IPS-NIHi7 (cell line): ENCODE results near the gene ASCC1.
"Not testable (repeated sequence)": the region's sequence is repeated elsewhere in the genome, so short reads cannot be mapped to it uniquely, and the experiment has no call there.

Experiments used
- DNase-seq: peaks from one replicate; pipeline ENCODE4 v3.0.0; 2012; ENCODE audit warnings: mixed read lengths; ENCODE audit errors: extremely low spot score

The ASCC1 gene

DNA sequence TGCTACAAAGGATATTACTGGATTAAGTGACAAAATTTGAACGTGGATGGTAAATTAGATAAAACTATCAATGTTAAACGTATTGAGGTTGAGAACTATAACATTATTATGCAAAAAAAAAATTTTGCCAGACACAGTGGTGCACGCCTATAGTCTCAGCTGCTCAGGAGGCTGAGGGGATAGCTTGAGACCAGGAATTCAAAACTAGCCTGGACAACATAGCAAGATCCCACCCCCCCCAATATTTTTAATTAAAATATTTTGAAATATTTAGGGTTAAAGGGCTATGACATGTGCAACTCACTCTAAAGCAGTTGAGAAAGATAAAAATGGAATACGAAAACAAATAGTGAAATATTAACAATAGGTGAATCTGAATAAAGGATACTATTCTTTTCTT, 45.3 kb downstream of the ASCC1 start:
- DNase-seq: no peak

- no peak for DNase-seq
Observed at GRCh38 chr10:72170263-72170662, 45.8 kb downstream of the ASCC1 start.

DNA sequence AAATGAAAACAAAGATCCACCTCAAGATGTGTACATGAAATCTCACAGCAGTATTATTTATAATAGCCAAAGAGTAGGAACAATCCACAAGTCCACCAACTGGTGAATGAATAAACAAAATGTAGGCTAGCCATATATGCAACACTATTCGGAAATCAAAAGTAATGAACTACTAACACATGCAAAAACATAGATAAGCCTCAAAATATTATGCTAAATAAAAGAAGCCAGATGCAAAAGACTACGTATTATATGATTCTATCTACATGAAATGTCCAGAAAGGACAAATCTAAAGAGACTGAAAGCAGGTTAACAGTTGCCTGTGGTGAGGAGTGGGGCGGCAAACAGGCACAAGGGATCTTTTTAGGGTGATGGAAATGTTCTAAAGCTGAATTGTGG, 49.0 kb downstream of the ASCC1 start:
- no peak for DNase-seq

DNA sequence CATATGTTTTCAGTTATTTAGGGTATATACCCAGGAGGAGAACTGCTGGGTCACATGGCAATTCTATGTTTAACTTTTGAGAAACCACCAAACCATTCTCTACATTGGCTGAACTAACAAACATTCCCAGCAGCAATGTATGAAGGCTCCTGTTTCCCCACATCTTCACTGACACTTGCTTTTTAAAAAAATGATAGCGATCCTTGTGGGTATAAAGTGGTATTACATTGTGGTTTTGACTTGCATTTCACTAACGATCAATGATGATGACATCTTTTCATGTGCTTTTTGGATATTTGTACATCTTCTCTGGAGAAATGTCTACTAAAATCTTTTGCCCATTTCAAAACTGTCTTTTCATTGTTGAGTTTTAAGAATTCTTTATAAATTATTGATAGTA, 51.5 kb downstream of the ASCC1 start:
- no peak for DNase-seq

DNA sequence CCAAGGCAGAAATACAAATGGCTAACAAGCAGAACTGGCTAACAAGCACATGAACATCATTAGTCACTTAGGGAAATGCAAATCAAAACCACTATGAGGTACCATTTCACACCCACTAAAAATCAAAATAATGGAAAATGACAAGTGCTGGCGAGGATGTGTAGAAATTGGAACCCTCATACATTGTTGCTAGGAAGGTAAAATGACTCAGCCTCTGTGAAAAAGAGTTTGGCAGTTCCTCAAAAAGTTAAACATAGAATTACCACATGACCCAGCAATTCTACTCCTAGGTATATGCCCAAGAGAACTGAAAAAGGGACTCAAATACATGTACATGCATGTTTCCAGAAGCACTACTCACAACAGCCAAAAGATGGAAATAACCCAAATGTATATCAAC, 53.1 kb downstream of the ASCC1 start:
- no peak for DNase-seq

DNA sequence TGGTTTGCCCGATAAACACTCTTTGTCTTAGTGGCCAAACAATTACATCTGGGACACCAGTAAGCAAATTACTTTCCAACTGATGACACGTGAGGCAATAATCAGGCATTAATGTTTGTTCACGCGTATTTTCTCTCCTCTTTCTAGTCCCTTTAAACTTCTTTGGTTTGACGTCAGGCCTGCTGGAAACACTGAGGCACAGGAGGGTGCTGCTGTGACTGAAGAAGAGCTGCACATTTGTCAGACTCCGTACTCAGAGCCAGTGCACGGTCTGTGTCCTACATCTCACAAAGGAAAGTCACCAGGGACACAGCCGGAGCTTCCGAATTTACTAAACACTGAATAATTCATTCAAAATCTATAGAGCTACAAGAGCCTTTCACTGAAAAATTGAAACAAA, 57.9 kb downstream of the ASCC1 start:
- no peak for DNase-seq

GRCh38 chr10:72156223-72156622, 59.9 kb downstream of the ASCC1 start:
- no peak for DNase-seq

DNA sequence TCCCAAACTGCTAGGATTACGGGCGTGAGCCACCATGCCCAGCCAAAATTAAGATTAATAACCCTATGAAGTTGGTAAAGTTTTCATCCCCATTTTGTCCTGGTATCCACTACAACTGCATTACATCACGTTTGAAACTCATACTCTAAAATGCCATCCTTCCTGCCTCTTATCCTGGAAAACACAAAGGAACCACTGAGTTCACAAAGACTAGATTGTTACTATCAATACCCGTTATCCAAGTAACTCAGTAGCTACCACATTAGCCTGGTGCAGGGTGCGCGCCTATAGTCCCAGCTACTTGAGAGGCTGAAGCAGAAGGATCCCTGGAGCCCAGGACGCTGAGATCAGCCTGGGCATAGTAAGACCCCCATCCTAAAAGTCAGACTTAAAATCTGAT, 63.8 kb downstream of the ASCC1 start:
- DNase-seq: no peak

DNA sequence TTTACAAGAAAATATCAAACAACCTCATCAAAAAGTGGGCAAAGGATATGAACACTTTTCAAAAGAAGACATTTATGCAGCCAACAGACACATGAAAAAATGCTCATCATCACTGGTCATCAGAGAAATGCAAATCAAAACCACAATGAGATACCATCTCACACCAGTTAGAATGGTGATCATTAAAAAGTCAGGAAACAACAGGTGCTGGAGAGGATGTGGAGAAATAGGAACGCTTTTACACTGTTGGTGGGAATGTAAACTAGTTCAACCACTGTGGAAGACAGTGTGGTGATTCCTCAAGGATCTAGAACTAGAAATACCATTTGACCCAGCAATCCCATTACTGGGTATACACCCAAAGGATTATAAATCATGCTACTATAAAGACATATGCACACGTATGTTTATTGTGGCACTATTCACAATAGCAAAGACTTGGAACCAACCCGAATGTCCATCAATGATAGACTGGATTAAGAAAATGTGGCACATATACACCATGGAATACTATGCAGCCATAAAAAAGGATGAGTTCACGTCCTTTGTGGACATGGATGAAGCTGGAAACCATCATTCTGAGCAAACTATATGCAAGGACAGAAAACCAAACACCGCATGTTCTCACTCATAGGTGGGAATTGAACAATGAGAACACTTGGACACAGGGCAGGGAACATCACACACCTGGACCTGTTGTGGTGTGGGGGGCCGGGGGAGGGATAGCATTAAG, 65.2 kb downstream of the ASCC1 start:
- not testable (repeated sequence) for DNase-seq

DNA sequence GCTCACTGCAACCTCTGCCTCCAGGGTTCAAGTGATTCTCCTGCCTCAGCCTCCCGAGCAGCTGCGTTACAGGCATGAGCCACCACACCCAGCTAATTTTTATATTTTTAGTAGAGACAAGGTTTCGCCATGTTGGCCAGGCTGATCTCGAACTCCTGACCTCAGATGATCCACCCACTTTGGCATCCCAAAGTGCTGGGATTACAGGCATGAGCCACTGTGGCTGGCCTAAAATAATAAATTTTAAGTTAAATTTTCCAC, 68.8 kb downstream of the ASCC1 start:
- DNase-seq: not testable (repeated sequence)

DNA sequence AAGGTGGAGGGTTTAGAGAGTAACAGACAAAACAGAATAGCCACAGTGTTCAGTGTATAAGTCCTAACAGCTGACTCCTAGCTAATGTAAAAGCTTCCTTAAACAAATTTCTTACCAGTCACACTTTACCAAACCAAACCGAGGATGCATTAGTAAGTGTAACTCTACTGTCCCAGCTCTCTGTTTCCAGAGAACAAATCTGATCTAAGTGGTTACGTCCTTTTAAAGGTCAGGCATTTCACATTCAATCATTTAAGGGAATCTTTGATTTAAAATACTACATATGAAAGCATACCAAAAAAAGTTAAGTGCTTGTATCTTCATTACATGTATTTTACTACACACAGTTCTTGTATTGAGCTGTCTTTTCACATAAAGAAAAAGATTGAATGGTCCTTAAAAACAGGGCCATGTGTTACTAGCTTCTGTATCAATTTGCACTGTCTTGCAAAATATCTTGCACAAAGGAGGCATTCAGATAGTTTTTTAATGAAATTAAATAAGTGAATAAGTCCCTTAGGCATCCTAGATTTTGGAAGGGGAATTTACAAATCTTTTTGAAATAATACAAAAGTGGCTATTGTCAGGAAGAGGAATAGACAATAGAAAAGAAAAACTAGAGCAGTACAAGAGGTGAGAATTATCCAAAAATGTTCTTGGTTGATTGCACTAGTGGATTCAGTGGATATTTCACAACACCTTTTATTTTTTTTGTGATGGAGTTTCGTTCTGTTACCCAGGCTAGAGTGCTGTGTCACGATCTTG, 69.3 kb downstream of the ASCC1 start:
- DNase-seq: no peak

DNA sequence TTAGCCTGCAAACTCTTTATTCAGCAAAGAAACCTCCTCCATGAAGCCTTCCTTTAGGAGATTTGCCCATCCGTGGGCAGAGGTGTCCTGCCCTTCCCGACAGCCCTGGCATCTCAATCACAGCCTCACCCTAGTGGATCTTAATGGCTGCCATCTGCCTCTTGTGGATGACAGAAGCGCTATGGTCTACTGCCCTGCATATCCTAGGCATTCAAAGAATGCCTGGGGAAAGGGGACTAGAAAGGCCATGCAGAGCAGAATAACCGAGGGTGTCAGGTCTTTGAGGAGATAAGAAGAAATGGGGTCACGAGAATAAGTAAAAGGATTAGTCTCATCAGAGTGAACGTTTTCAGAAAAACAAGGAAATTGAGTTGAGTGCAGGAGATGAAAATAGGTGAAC, 70.0 kb downstream of the ASCC1 start:
- DNase-seq: peak; percentile 50

GRCh38 chr10:72145657-72146056, 70.4 kb downstream of the ASCC1 start:
- DNase-seq: no peak

GRCh38 chr10:72140850-72141249, 75.2 kb downstream of the ASCC1 start:
- DNase-seq: no peak

DNA sequence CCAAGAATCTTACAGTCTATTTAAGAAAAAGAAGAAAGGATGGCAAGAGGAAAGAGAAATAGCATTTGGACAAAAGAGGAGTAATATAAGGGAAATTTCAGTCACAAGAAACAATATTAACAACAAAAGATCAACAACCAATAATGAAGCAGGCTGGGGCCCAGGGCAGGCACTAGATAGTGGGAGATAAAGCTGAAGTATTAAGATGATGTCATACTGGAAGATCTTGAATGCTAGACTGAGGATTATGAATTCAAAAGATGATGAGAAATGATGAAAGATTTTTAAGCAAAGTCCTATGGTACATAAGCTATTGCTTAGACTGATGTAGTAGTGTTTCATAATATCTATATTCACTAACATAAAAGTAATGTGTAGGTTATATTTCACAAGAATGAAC, 75.9 kb downstream of the ASCC1 start:
- DNase-seq: no peak

DNA sequence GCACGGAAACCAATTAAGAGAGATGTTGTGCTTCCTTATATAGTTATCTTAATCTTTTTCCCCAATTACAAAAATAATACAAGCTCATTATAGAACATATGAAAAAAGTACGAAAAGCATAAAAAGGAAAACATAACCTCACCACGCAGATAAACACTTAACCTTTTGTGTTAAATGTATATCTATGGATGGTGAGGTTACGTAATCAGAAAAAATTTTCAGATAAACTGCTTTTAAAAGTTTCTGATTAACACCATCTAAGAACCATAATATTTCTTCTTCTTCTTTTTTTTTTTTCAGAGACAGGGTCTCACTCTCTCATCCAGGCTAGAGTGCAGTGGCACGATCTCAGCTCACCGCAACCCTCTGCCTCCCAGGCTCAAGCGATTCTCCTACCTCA, 78.5 kb downstream of the ASCC1 start:
- DNase-seq: no peak

- DNase-seq: not testable (repeated sequence)
Observed at GRCh38 chr10:72136225-72136624, 79.9 kb downstream of the ASCC1 start.

DNA sequence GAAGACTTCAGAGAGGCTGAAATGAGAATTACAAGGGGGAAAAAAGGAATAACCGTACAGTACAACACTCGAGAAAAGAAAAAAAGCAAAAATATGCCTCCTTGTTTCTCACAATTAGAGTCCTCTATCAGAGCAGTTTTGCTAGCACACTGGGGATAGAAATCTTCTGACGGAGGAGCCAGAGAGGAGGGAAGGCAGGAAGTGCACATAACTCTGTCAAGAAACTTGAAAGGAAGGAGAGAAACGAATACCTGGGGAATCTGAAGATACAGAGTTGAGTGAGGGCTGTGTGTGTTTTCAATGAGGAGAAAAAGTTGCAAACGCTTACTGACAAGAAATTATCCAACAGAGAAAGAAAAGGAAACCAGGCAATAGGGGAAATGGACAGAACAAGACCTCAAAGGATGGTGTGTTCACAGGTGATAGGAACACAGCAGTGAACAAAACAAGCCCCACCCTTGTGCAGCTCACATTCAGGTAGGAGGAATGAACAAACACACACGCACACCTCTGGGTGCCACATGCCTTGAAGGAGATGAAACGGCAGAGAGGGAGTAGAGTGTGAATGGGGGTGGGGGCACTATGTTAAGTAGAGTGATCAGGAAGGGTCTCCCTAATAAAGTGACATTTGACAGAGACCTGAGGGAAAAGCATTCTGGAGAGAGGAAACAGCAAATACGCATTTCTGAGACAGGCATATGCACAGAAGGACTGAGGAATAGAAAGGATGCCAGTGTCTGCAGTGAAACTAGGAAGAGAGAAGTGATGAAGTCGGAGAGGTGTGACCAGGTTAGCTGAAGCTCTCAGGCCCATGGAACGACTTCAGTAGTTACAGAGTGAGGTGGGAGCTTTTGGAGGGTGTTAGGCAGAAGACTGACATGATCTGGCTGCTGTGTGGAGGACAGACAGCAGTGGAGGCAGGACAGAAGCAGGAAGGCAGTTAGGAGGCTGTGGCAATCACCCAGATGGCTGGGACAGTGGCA, 81.0 kb downstream of the ASCC1 start:
- no peak for DNase-seq

- no peak for DNase-seq
Observed at GRCh38 chr10:72133517-72133916, 82.6 kb downstream of the ASCC1 start.

- no peak for DNase-seq
Observed at GRCh38 chr10:72132854-72133253, 83.2 kb downstream of the ASCC1 start.

GRCh38 chr10:72127571-72127970, 88.5 kb downstream of the ASCC1 start:
- no peak for DNase-seq

GRCh38 chr10:72126872-72127232, 89.2 kb downstream of the ASCC1 start:
- no peak for DNase-seq
